ENCODE results near the gene SLC5A12.

Gene SLC5A12

DNA sequence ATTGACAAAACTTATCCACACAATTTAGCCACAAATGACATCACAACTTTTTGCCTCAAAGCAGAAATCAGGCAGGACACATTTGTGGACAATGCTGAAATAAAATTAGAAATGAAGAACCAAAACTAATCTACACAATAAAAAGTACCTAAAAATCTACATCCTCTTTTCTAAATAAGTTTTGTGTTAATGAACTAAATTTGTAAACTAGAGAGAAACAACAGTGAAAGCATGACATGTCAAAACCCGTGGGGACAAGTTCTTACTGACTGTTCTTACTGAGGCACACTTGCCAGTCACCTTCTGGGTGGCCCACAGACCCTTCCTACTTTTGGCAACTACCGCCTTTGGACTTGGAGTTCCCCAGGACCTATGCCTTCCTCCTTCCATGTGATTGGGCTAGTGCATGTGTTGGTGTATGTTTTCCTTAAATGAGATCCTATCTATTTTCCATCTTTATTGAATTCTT is 89.1 kb downstream of the SLC5A12 start:
- DNase-seq: no peak

DNA sequence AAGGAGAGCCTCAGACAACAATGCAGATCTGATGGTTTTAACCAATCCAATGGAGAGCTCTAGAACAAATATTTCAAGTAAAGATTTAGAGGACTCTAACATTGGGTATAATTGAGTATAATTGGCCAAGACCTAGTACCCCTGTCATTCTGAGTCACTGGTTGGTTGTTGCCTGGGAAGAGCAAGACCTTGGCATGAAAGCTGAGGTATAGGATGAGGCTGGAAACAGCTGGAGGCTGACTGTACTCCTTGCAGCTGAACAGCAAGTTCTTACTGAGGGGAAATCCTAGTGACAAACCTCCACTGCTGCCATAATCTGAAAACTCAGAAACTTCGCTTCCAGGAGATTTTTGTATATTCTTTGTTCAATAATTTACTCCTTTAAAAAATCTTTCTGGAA is 95.5 kb downstream of the SLC5A12 start:
- DNase-seq: no peak

GRCh38 chr11:26623076-26623659 is 98.7 kb downstream of the SLC5A12 start:
- no peak for DNase-seq

- no peak for DNase-seq
These were observed 99.7 kb downstream of the SLC5A12 start for GRCh38 chr11:26622181-26622580.

- no peak for DNase-seq
These were observed 100.7 kb downstream of the SLC5A12 start for GRCh38 chr11:26621132-26621531.

GRCh38 chr11:26620282-26621045 is 101.4 kb downstream of the SLC5A12 start:
- no peak for DNase-seq

DNA sequence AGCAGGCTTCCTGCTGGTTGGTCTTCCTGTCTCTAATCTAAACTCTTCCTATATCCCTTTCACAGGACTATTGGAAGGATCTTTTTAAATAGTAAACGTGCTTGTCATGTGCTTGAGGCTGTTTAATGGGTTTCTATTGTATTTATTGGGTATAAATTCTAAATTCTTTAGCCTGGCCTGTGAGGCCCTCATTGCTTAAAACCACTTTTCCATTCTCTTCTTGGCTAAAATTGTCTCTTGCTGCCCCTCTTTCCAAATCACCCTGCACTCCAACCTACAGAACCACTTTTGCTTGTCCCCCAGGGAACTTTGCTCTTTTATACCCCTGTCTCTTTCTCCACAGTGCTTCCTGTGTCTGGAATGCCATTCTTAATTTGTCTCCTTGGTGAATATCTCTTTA is 103.4 kb downstream of the SLC5A12 start:
- no peak for DNase-seq

Measured in GF-D8 (cell line).